Activated CD8-positive, alpha-beta memory T cell treated with anti-CD3 and anti-CD28 coated beads, Interleukin-2, amount 10 ng/mL, durations not matched to agents 7 days and 5 days (primary cell): ENCODE measurements around the gene SULT4A1. TPM values are rescaled to one million over a fixed set of nuclear protein-coding genes. Genes with fewer than 3 reads are reported as not detected.

Experiments used
- ATAC-seq: fragments of 150-1000 bp; cut with Tn5 transposase; one replicate; pipeline ENCODE4 v1.10.0; 2021; ENCODE audit warnings: moderate library complexity
- CTCF ChIA-PET: fragments of 350-600 bp; sonication (Branson Sonifier 250); formaldehyde crosslinking; loops from one replicate; lab custom pipeline; 2021; ENCODE audit warnings: antibody characterized with exemption; lab: Charles Lee
- DNase-seq: peaks from one replicate; pipeline ENCODE4 v3.0.0-alpha.2; 2020
- H3K27ac Mint-ChIP-seq: one replicate; pipeline ENCODE4 v1.8.0; 2021; ENCODE audit warnings: mild to moderate bottlenecking, mixed read lengths
- H3K27me3 Mint-ChIP-seq: one replicate; pipeline ENCODE4 v1.8.0; 2021; ENCODE audit warnings: mixed read lengths
- H3K36me3 Mint-ChIP-seq: one replicate; pipeline ENCODE4 v1.8.0; 2021; ENCODE audit warnings: mild to moderate bottlenecking, mixed read lengths
- H3K4me1 Mint-ChIP-seq: one replicate; pipeline ENCODE4 v1.8.0; 2021; ENCODE audit warnings: mixed read lengths
- H3K4me3 Mint-ChIP-seq: one replicate; pipeline ENCODE4 v1.8.0; 2021; ENCODE audit warnings: mild to moderate bottlenecking, moderate library complexity, mixed read lengths
- H3K9me3 Mint-ChIP-seq: one replicate; pipeline ENCODE4 v1.8.0; 2022; ENCODE audit warnings: low read depth, mixed read lengths
- total RNA-seq, 2 experiments: library from RNA; stranded (reverse); gene quantifications; one replicate each; pipeline ENCODE4 v1.2.3, GENCODE V29; 2021

SULT4A1 gene
- total RNA-seq, 2 experiments from 2014 or later, result not detected

- DNase-seq (no peak), ATAC-seq (no peak)
- Mint-ChIP-seq H3K27ac (no peak overlapping the region), H3K4me1 (no peaks in the 10 kb centered on the region), H3K27me3 (peaks cover 6% of the 10 kb centered on the region), H3K36me3 (no peaks in the 10 kb centered on the region), H3K9me3 (no peaks in the 10 kb centered on the region), H3K4me3 (no peak overlapping the region)
- CTCF ChIA-PET, result no interaction called here
Measured at GRCh38 chr22:43830931-43831560, 31.3 kb downstream of the SULT4A1 start.

- DNase-seq (no peak), ATAC-seq (no peak)
- CTCF ChIA-PET, result no interaction called here
- Mint-ChIP-seq H3K27me3 (peaks cover under 1% of the 10 kb centered on the region), H3K27ac (no peak overlapping the region), H3K4me1 (no peaks in the 10 kb centered on the region), H3K36me3 (no peaks in the 10 kb centered on the region), H3K9me3 (no peaks in the 10 kb centered on the region), H3K4me3 (no peak overlapping the region)
Measured at GRCh38 chr22:43829904-43830851, 32.1 kb downstream of the SULT4A1 start.

- H3K4me3 Mint-ChIP-seq, result no peak overlapping the region
- no peak overlapping the region for H3K27ac Mint-ChIP-seq
- CTCF ChIA-PET, result no interaction called here
- no peaks in the 10 kb centered on the region for H3K27me3 Mint-ChIP-seq
- H3K9me3 Mint-ChIP-seq, result no peaks in the 10 kb centered on the region
- ATAC-seq (no peak), DNase-seq (no peak)
- H3K36me3 Mint-ChIP-seq, result no peaks in the 10 kb centered on the region
- H3K4me1 Mint-ChIP-seq, result no peaks in the 10 kb centered on the region
Measured at GRCh38 chr22:43828998-43829782, 33.1 kb downstream of the SULT4A1 start.

- Mint-ChIP-seq H3K27ac (no peak overlapping the region), H3K9me3 (no peaks in the 10 kb centered on the region), H3K4me1 (no peaks in the 10 kb centered on the region), H3K36me3 (no peaks in the 10 kb centered on the region), H3K4me3 (no peak overlapping the region), H3K27me3 (no peaks in the 10 kb centered on the region)
- no peak for ATAC-seq
- CTCF ChIA-PET, result no interaction called here
- DNase-seq, result no peak
Measured at GRCh38 chr22:43828725-43828997, 33.7 kb downstream of the SULT4A1 start.

GRCh38 chr22:43827926-43828724 lies 34.2 kb downstream of the SULT4A1 start:
- Mint-ChIP-seq H3K9me3 (no peaks in the 10 kb centered on the region), H3K36me3 (no peaks in the 10 kb centered on the region), H3K27me3 (no peaks in the 10 kb centered on the region), H3K4me1 (no peaks in the 10 kb centered on the region), H3K4me3 (no peak overlapping the region), H3K27ac (no peak overlapping the region)
- no peak for DNase-seq
- CTCF ChIA-PET, result interaction anchor here (1.3 kb wide), 1 partner anchor 16 kb away, joined by 5 read pairs; the partner anchor contains the start of gene EFCAB6
- ATAC-seq, result no peak

GRCh38 chr22:43827003-43827735 lies 35.1 kb downstream of the SULT4A1 start:
- H3K27me3 Mint-ChIP-seq, result no peaks in the 10 kb centered on the region
- DNase-seq, result no peak
- H3K4me1 Mint-ChIP-seq, result no peaks in the 10 kb centered on the region
- no peak overlapping the region for H3K27ac Mint-ChIP-seq
- H3K9me3 Mint-ChIP-seq, result no peaks in the 10 kb centered on the region
- H3K4me3 Mint-ChIP-seq, result no peak overlapping the region
- ATAC-seq, result no peak
- H3K36me3 Mint-ChIP-seq, result no peaks in the 10 kb centered on the region
- CTCF ChIA-PET, result interaction anchor here (1.3 kb wide), 1 partner anchor 15 kb away, joined by 5 read pairs; the partner anchor contains the start of gene EFCAB6

GRCh38 chr22:43826142-43827002 lies 35.9 kb downstream of the SULT4A1 start:
- ATAC-seq (no peak), DNase-seq (no peak)
- Mint-ChIP-seq H3K27me3 (no peaks in the 10 kb centered on the region), H3K36me3 (no peaks in the 10 kb centered on the region), H3K4me3 (no peak overlapping the region), H3K4me1 (no peaks in the 10 kb centered on the region), H3K9me3 (no peaks in the 10 kb centered on the region), H3K27ac (no peak overlapping the region)
- CTCF ChIA-PET, result interaction anchor here (1.3 kb wide), 1 partner anchor 14 kb away, joined by 5 read pairs; the partner anchor contains the start of gene EFCAB6

- Mint-ChIP-seq H3K27me3 (no peaks in the 10 kb centered on the region), H3K9me3 (no peaks in the 10 kb centered on the region), H3K36me3 (no peaks in the 10 kb centered on the region), H3K27ac (no peak overlapping the region), H3K4me1 (no peaks in the 10 kb centered on the region), H3K4me3 (no peak overlapping the region)
- DNase-seq (no peak), ATAC-seq (no peak)
- CTCF ChIA-PET, result no interaction called here
Measured at GRCh38 chr22:43825651-43826050, 36.7 kb downstream of the SULT4A1 start.

GRCh38 chr22:43824724-43825420 lies 37.4 kb downstream of the SULT4A1 start:
- H3K27ac Mint-ChIP-seq, result no peak overlapping the region
- H3K27me3 Mint-ChIP-seq, result no peaks in the 10 kb centered on the region
- CTCF ChIA-PET, result no interaction called here
- H3K4me1 Mint-ChIP-seq, result no peaks in the 10 kb centered on the region
- no peaks in the 10 kb centered on the region for H3K36me3 Mint-ChIP-seq
- no peak overlapping the region for H3K4me3 Mint-ChIP-seq
- DNase-seq (no peak), ATAC-seq (no peak)
- no peaks in the 10 kb centered on the region for H3K9me3 Mint-ChIP-seq

GRCh38 chr22:43823911-43824665 lies 38.2 kb downstream of the SULT4A1 start:
- H3K9me3 Mint-ChIP-seq, result no peaks in the 10 kb centered on the region
- H3K27me3 Mint-ChIP-seq, result no peaks in the 10 kb centered on the region
- H3K36me3 Mint-ChIP-seq, result no peaks in the 10 kb centered on the region
- ATAC-seq (no peak), DNase-seq (no peak)
- CTCF ChIA-PET, result no interaction called here
- no peak overlapping the region for H3K4me3 Mint-ChIP-seq
- no peaks in the 10 kb centered on the region for H3K4me1 Mint-ChIP-seq
- no peak overlapping the region for H3K27ac Mint-ChIP-seq
